HCT116 (cell line): ENCODE measurements around the gene HSPA2. TPM values are rescaled to one million over a fixed set of nuclear protein-coding genes. Genes with fewer than 3 reads are reported as not detected.

ENCODE experiments used
- ATAC-seq: fragments of 200-7000 bp; cut with Tn5 transposase; 2 replicates; pipeline ENCODE4 v1.9.1; 2020; ENCODE audit warnings: mild to moderate bottlenecking, moderate library complexity
- BruUV-seq: library from RNA; stranded (reverse); fragments of 400-500 nt; replicated peaks from 2 replicates; lab custom pipeline; 2021; lab: Mats Ljungman, UMichigan
- CTCF ChIA-PET: fragments of 300-600 bp; sonication (Branson Sonifier 250); formaldehyde crosslinking; loops from one replicate; lab custom pipeline; 2021; ENCODE audit warnings: antibody characterized with exemption; lab: Charles Lee
- POLR2A ChIA-PET: fragments of 300-600, 350-600 bp; sonication (Branson Sonifier 250); formaldehyde crosslinking; loops from one replicate; lab custom pipeline; 2021; ENCODE audit warnings: antibody characterized with exemption; lab: Charles Lee
- RAD21 ChIA-PET, 2 experiments: fragments of 300-600 bp; sonication (Branson Sonifier 250); formaldehyde crosslinking; loops; one replicate each; lab custom pipeline; 2023; ENCODE audit warnings: low total read pairs in 2 of 2; ENCODE audit not compliant: uncharacterized antibody in 2 of 2, unreplicated experiment in 2 of 2, low non-redundant PET in 1 of 2; lab: Charles Lee
- DNase-seq: peaks from one replicate; pipeline ENCODE4 v3.0.0-alpha.2; 2010; ENCODE audit warnings: low read depth, low spot score
- H2AFZ ChIP-seq: fragments of 200-600 bp; shearing (Covaris generic), sonication (generic); 2 replicates; pipeline ENCODE4 v1.6.1; 2017; ENCODE audit warnings: low read depth, mixed run types, mixed read lengths, antibody characterized with exemption, low read length; ENCODE audit not compliant: poor library complexity, severe bottlenecking
- H3K27ac ChIP-seq: 2 replicates; pipeline ENCODE4 v1.5.1; 2012; ENCODE audit warnings: low read depth, low read length
- H3K27me3 ChIP-seq: fragments of 200-600 bp; sonication (generic); 2 replicates; pipeline ENCODE4 v1.6.1; 2016; ENCODE audit warnings: mixed run types, low read length, mixed read lengths; ENCODE audit not compliant: insufficient read depth
- H3K36me3 ChIP-seq, 2 experiments: fragments of 200-500 bp in 1 of 2; fragments of 200-600 bp in 1 of 2; sonication (Bioruptor generic) in 1 of 2; sonication (generic) in 1 of 2; 2 replicates each; pipeline versions ENCODE4 v1.5.1 to v1.6.1; 2014 to 2016; ENCODE audit warnings: low read length in 2 of 2, inconsistent platforms in 1 of 2, mixed read lengths in 1 of 2, mixed run types in 1 of 2; ENCODE audit not compliant: insufficient read depth in 2 of 2, control insufficient read depth in 1 of 2
- H3K4me1 ChIP-seq, 2 experiments: fragments of 200-600 bp in 1 of 2; sonication (generic) in 1 of 2; 2 replicates each; pipeline versions ENCODE4 v1.5.1 to v1.6.1; 2012 to 2017; ENCODE audit warnings: low read length in 2 of 2, inconsistent platforms in 1 of 2, mild to moderate bottlenecking in 1 of 2, mixed read lengths in 1 of 2, mixed run types in 1 of 2, moderate library complexity in 1 of 2; ENCODE audit not compliant: insufficient read depth in 2 of 2, control insufficient read depth in 1 of 2
- H3K4me2 ChIP-seq: fragments of 200-600 bp; sonication (generic); 2 replicates; pipeline ENCODE4 v1.6.1; 2017; ENCODE audit warnings: mixed run types, low read length, mixed read lengths
- H3K4me3 ChIP-seq, 2 experiments: fragments of 200-600 bp in 1 of 2; sonication (generic) in 1 of 2; replicated peaks in 1 of 2; 2 replicates each; pipeline ENCODE4 v1.5.1; 2011 to 2016; ENCODE audit warnings: low read length in 2 of 2, control low read depth in 1 of 2, low read depth in 1 of 2, mild to moderate bottlenecking in 1 of 2, mixed read lengths in 1 of 2, mixed run types in 1 of 2
- H3K79me2 ChIP-seq: fragments of 200-600 bp; sonication (generic); 2 replicates; pipeline ENCODE4 v1.6.1; 2017; ENCODE audit warnings: mild to moderate bottlenecking, mixed run types, low read length, moderate library complexity, mixed read lengths; ENCODE audit not compliant: insufficient read depth
- H3K9ac ChIP-seq: fragments of 200-600 bp; sonication (generic); 2 replicates; pipeline ENCODE4 v1.6.1; 2016; ENCODE audit warnings: low read length, mixed read lengths
- H3K9me2 ChIP-seq: fragments of 200-600 bp; sonication (generic), shearing (Covaris generic); 2 replicates; pipeline ENCODE4 v1.6.1; 2017; ENCODE audit warnings: mixed run types, mild to moderate bottlenecking, moderate library complexity; ENCODE audit not compliant: insufficient read depth
- H3K9me3 ChIP-seq, 2 experiments: fragments of 200-500 bp in 1 of 2; fragments of 200-600 bp in 1 of 2; sonication (Bioruptor generic) in 1 of 2; sonication (generic) in 1 of 2; 2 replicates each; pipeline ENCODE4 v1.6.1; 2014 to 2017; ENCODE audit warnings: low read length in 2 of 2, mixed read lengths in 2 of 2, inconsistent platforms in 1 of 2, low read depth in 1 of 2, mild to moderate bottlenecking in 1 of 2, mixed run types in 1 of 2, moderate library complexity in 1 of 2; ENCODE audit not compliant: control insufficient read depth in 1 of 2, insufficient read depth in 1 of 2
- H4K20me1 ChIP-seq: fragments of 200-600 bp; sonication (generic), shearing (Covaris generic); 2 replicates; pipeline ENCODE4 v1.6.1; 2017; ENCODE audit warnings: mixed run types, mild to moderate bottlenecking, moderate library complexity; ENCODE audit not compliant: insufficient read depth
- ATF3 ChIP-seq: IDR thresholded peaks from 2 replicates; pipeline ENCODE4 v1.6.1; 2012
- CBX3 ChIP-seq: IDR thresholded peaks from 2 replicates; pipeline ENCODE4 v1.6.1; 2012; ENCODE audit warnings: low read depth
- CEBPB ChIP-seq: IDR thresholded peaks from 2 replicates; pipeline ENCODE4 v1.6.1; 2012; ENCODE audit warnings: low read depth
- ELF1 ChIP-seq: IDR thresholded peaks from 2 replicates; pipeline ENCODE4 v1.6.1; 2012; ENCODE audit warnings: low read depth, borderline replicate concordance
- EZH2 ChIP-seq: fragments of 200-600 bp; sonication (generic); IDR thresholded peaks from 2 replicates; pipeline ENCODE4 v1.6.1; 2017; ENCODE audit warnings: antibody characterized with exemption, mixed run types
- EZH2phosphoT487 ChIP-seq: fragments of 200-600 bp; IDR thresholded peaks from 2 replicates; pipeline ENCODE4 v1.6.1; 2018; ENCODE audit warnings: antibody characterized with exemption, borderline replicate concordance
- FOSL1 ChIP-seq: IDR thresholded peaks from 2 replicates; pipeline ENCODE4 v1.6.1; 2012; ENCODE audit warnings: low read depth
- JUND ChIP-seq: IDR thresholded peaks from 2 replicates; pipeline ENCODE4 v1.6.1; 2012
- MAX ChIP-seq: IDR thresholded peaks from 2 replicates; pipeline ENCODE4 v1.6.1; 2012
- POLR2A ChIP-seq: IDR thresholded peaks from 2 replicates; pipeline ENCODE4 v1.7.0; 2011; ENCODE audit warnings: borderline replicate concordance; ENCODE audit not compliant: insufficient read depth, insufficient read length; ENCODE audit errors: extremely low read depth
- POLR2AphosphoS5 ChIP-seq: IDR thresholded peaks from 2 replicates; pipeline ENCODE4 v1.6.1; 2011; ENCODE audit warnings: mild to moderate bottlenecking, low read depth, low read length, moderate library complexity
- RAD21 ChIP-seq: IDR thresholded peaks from 2 replicates; pipeline ENCODE4 v1.6.1; 2012; ENCODE audit warnings: low read depth, mild to moderate bottlenecking
- REST ChIP-seq: IDR thresholded peaks from 2 replicates; pipeline ENCODE4 v1.6.1; 2012; ENCODE audit warnings: low read depth
- SP1 ChIP-seq: IDR thresholded peaks from 2 replicates; pipeline ENCODE4 v1.6.1; 2012; ENCODE audit warnings: low read depth
- SRF ChIP-seq: IDR thresholded peaks from 2 replicates; pipeline ENCODE4 v1.6.1; 2012; ENCODE audit warnings: low read depth
- TCF7L2 ChIP-seq: IDR thresholded peaks from 2 replicates; pipeline ENCODE4 v1.7.0; 2011; ENCODE audit warnings: borderline replicate concordance, inconsistent platforms; ENCODE audit not compliant: insufficient read depth, insufficient read length; ENCODE audit errors: extremely low read depth
- YY1 ChIP-seq: IDR thresholded peaks from 2 replicates; pipeline ENCODE4 v1.6.1; 2011; ENCODE audit warnings: low read length, low read depth, moderate library complexity, mild to moderate bottlenecking; ENCODE audit not compliant: insufficient replicate concordance; ENCODE audit errors: extremely low read depth
- intact Hi-C: fragments of 100-400 bp; cut with micrococcal nuclease; formaldehyde crosslinking; loops from 2 replicates; pipeline ENCODE4 v1.10.0; 2022
- total RNA-seq: library from RNA; stranded (reverse); gene quantifications from one replicate; pipeline ENCODE4 v1.2.1, GENCODE V29; 2021; ENCODE audit not compliant: unreplicated experiment
- TF ChIP-seq, protein P1 (sequence below), 3 experiments: fragments of 200-600 bp in 1 of 3; sonication (generic) in 1 of 3; IDR thresholded peaks in 2 of 3; conservative IDR thresholded peaks in 1 of 3; 2 replicates each; pipeline ENCODE4 v1.5.1; 2012 to 2017; ENCODE audit warnings: low read depth in 2 of 3, low read length in 2 of 3, antibody characterized with exemption in 1 of 3, borderline replicate concordance in 1 of 3, control low read depth in 1 of 3, mild to moderate bottlenecking in 1 of 3, mixed read lengths in 1 of 3, mixed run types in 1 of 3, moderate library complexity in 1 of 3; ENCODE audit not compliant: insufficient read depth in 1 of 3

HSPA2 gene
- total RNA-seq, 1 experiment from 2014 or later = 2.5 TPM

DNA sequence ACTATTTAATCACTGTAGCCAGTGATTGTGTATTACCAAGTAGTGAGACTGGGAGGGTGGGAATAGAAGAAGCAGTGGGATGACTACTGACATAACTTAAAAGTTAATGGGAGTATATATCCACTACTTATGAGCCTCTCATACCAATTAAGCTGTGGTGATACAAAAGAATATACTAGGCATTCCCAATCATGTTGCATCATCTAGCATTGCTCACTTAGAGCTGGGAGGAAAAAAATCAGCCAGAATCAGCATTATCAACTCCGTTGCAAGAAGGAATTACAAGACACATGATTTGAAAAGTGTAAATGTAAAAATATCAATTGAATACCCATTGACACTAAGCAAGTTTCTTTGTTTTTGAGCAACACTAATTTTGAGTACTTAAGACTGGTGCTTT lies 8.5 kb downstream of the HSPA2 start:
- Histone ChIP-seq H3K4me3 (no peak overlapping the region), H3K4me1 (no peaks in the 10 kb centered on the region), H3K27me3 (no peaks in the 10 kb centered on the region), H3K4me2 (no peak overlapping the region), H3K9me2 (no peaks in the 10 kb centered on the region), H2AFZ (no peak overlapping the region), H4K20me1 (no peaks in the 10 kb centered on the region), H3K9ac (no peak overlapping the region), H3K9me3 (no peaks in the 10 kb centered on the region), H3K36me3 (no peaks in the 10 kb centered on the region), H3K27ac (no peak overlapping the region), H3K79me2 (no peaks in the 10 kb centered on the region)
- no TSS peak for BruUV-seq
- ChIA-PET CTCF (no interaction called here), POLR2A (no interaction called here), RAD21 (no interaction called here)
- TF ChIP-seq POLR2A (no peak), TCF7L2 (no peak), FOSL1 (no peak), ELF1 (no peak), REST (no peak), CBX3 (no peak), RAD21 (no peak), SP1 (no peak), EZH2 (no peak), EZH2phosphoT487 (no peak), JUND (no peak), CEBPB (no peak), YY1 (no peak), ATF3 (no peak), SRF (no peak), POLR2AphosphoS5 (no peak), MAX (no peak)
- TF ChIP-seq, protein P1, sequence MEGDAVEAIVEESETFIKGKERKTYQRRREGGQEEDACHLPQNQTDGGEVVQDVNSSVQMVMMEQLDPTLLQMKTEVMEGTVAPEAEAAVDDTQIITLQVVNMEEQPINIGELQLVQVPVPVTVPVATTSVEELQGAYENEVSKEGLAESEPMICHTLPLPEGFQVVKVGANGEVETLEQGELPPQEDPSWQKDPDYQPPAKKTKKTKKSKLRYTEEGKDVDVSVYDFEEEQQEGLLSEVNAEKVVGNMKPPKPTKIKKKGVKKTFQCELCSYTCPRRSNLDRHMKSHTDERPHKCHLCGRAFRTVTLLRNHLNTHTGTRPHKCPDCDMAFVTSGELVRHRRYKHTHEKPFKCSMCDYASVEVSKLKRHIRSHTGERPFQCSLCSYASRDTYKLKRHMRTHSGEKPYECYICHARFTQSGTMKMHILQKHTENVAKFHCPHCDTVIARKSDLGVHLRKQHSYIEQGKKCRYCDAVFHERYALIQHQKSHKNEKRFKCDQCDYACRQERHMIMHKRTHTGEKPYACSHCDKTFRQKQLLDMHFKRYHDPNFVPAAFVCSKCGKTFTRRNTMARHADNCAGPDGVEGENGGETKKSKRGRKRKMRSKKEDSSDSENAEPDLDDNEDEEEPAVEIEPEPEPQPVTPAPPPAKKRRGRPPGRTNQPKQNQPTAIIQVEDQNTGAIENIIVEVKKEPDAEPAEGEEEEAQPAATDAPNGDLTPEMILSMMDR (IDR thresholded peaks at IDR 0.05 in 2 of 3, conservative IDR thresholded peaks at IDR 0.05 in 1 of 3; ENCODE audit: borderline replicate concordance in 1 of 3, insufficient read depth in 1 of 3, low read depth in 2 of 3, low read length in 2 of 3) = no peak
- intact Hi-C loops = loop anchor here (10.0 kb wide), 1 partner anchor 86 kb away; no protein-coding TSS in a partner anchor
- DNase-seq (no peak), ATAC-seq (no peak)
